Activated T-cell treated with anti-CD3 and anti-CD28 coated beads, Interleukin-2, amount 50 U/mL, for 4 hours (primary cell): ENCODE data around the gene SGK1. TPM values are rescaled to one million over a fixed set of nuclear protein-coding genes. Genes with fewer than 3 reads are reported as not detected.
"Not testable (repeated sequence)": the region's sequence is repeated elsewhere in the genome, so short reads cannot be mapped to it uniquely, and the experiment has no call there.

Experiments
- ATAC-seq, 2 donors: fragments of 200-7000 bp; cut with Tn5 transposase; one replicate each; pipeline ENCODE4 v1.10.0; 2021
- DNase-seq: peaks from one replicate; pipeline ENCODE4 v3.0.0-alpha.2; 2020
- H3K27me3 Mint-ChIP-seq: one replicate; pipeline ENCODE4 v1.8.0; 2021; ENCODE audit warnings: low read depth, mixed read lengths
- H3K36me3 Mint-ChIP-seq: one replicate; pipeline ENCODE4 v1.8.0; 2022; ENCODE audit warnings: mixed read lengths; ENCODE audit not compliant: insufficient read depth
- H3K4me1 Mint-ChIP-seq: one replicate; pipeline ENCODE4 v1.8.0; 2021; ENCODE audit warnings: low read depth, mixed read lengths
- H3K4me3 Mint-ChIP-seq: one replicate; pipeline ENCODE4 v1.8.0; 2021; ENCODE audit warnings: mild to moderate bottlenecking, moderate library complexity, mixed read lengths
- H3K9me3 Mint-ChIP-seq: one replicate; pipeline ENCODE4 v1.8.0; 2021; ENCODE audit warnings: mixed read lengths
- total RNA-seq, 3 donors: library from RNA; stranded (reverse); gene quantifications; one replicate each; pipeline ENCODE4 v1.2.1, GENCODE V29; 2021

The SGK1 gene
- total RNA-seq, 3 donors from 2014 or later, result 26.4 to 40.4 (median 36.9) TPM

- Mint-ChIP-seq H3K27me3 (no peaks in the 10 kb centered on the region), H3K4me3 (no peak overlapping the region), H3K4me1 (peaks cover 6% of the 10 kb centered on the region), H3K36me3 (no peaks in the 10 kb centered on the region), H3K9me3 (no peaks in the 10 kb centered on the region)
- ATAC-seq, result no peak
- no peak for DNase-seq
Measured at GRCh38 chr6:134217798-134218140, 100.1 kb downstream of the SGK1 start.

GRCh38 chr6:134217105-134217797, 100.7 kb downstream of the SGK1 start:
- ATAC-seq (no peak), DNase-seq (no peak)
- H3K36me3 Mint-ChIP-seq, result no peaks in the 10 kb centered on the region
- no peak overlapping the region for H3K4me3 Mint-ChIP-seq
- no peaks in the 10 kb centered on the region for H3K27me3 Mint-ChIP-seq
- H3K9me3 Mint-ChIP-seq, result no peaks in the 10 kb centered on the region
- H3K4me1 Mint-ChIP-seq, result peaks cover 6% of the 10 kb centered on the region

GRCh38 chr6:134216301-134217010, 101.5 kb downstream of the SGK1 start:
- DNase-seq, result no peak
- Mint-ChIP-seq H3K36me3 (no peaks in the 10 kb centered on the region), H3K27me3 (no peaks in the 10 kb centered on the region), H3K4me1 (peaks cover 6% of the 10 kb centered on the region), H3K4me3 (no peak overlapping the region), H3K9me3 (no peaks in the 10 kb centered on the region)
- no peak for ATAC-seq

DNA sequence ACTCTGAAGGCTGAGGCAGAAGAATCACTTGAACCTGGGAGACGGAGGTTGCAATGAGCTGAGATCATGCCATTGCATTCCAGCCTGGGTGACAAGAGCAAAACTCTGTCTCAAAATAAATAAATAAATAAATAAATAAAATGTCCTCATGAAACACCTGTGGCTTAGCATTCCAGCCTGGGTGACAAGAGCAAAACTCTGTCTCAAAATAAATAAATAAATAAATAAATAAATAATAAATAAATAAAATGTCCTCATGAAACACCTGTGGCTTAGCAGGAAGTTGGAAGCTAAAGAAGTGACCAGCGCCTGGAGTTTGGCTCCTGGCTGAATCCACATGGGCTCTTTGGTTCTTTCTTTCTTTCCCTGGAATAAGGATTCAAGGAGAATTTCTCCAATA, 104.5 kb downstream of the SGK1 start:
- not testable (repeated sequence) for DNase-seq, ATAC-seq, H3K4me3 Mint-ChIP-seq, H3K36me3 Mint-ChIP-seq, H3K4me1 Mint-ChIP-seq, H3K27me3 Mint-ChIP-seq, H3K9me3 Mint-ChIP-seq

DNA sequence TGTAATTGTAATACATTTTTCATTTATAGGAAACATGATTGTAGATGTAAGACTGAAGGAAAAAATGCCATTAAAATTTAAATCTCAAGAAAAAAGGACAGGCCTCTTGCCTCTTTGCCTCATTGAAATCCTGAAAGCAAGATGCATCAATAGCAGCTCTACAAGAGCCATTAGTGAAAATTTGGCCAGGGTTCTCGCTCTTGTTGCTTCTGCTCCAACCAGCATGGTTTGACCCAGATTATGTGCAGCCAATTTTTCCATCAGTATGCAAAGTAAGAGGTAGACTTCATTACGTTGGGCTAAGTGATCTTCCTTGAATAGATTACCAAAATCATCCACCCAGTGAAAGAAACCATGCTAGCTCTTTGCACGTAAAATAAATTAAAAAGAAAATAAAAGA, 106.6 kb downstream of the SGK1 start:
- H3K27me3 Mint-ChIP-seq, result no peaks in the 10 kb centered on the region
- no peaks in the 10 kb centered on the region for H3K36me3 Mint-ChIP-seq
- DNase-seq (no peak), ATAC-seq (no peak)
- no peaks in the 10 kb centered on the region for H3K9me3 Mint-ChIP-seq
- H3K4me3 Mint-ChIP-seq, result no peak overlapping the region
- peaks cover 2% of the 10 kb centered on the region for H3K4me1 Mint-ChIP-seq

DNA sequence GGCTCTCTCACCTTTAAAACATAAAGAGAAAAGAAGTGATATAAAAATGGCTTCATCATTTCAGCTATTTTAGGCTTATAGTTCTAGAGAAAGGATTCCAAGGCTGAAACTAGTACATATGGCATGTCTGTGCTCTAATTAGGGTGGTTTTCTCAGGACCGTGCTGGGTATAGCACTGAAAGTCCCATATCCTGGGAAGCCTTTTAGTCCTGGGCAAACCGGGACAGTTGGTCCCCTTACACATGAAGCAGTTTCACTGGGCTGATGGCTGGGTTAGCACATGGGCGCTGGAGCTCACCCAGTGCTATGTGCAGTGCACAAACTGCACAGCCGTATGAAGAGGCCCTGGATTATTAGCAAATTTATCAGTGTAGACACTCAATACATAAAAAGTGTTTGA, 110.5 kb downstream of the SGK1 start:
- Mint-ChIP-seq H3K36me3 (no peaks in the 10 kb centered on the region), H3K27me3 (no peaks in the 10 kb centered on the region), H3K9me3 (peaks cover 8% of the 10 kb centered on the region), H3K4me1 (peaks cover 3% of the 10 kb centered on the region), H3K4me3 (no peak overlapping the region)
- no peak for DNase-seq
- no peak for ATAC-seq

GRCh38 chr6:134205366-134205765, 112.5 kb downstream of the SGK1 start:
- Mint-ChIP-seq H3K4me3 (no peak overlapping the region), H3K36me3 (no peaks in the 10 kb centered on the region), H3K27me3 (no peaks in the 10 kb centered on the region), H3K4me1 (peaks cover 3% of the 10 kb centered on the region), H3K9me3 (peaks cover 8% of the 10 kb centered on the region)
- no peak for ATAC-seq
- no peak for DNase-seq

- not testable (repeated sequence) for H3K27me3 Mint-ChIP-seq, ATAC-seq
Measured at GRCh38 chr6:134204759-134205158, 113.2 kb downstream of the SGK1 start.

GRCh38 chr6:134204031-134204430, 113.9 kb downstream of the SGK1 start:
- H3K9me3 Mint-ChIP-seq, result peaks cover 8% of the 10 kb centered on the region
- ATAC-seq (no peak), DNase-seq (no peak)
- no peaks in the 10 kb centered on the region for H3K27me3 Mint-ChIP-seq
- H3K4me1 Mint-ChIP-seq, result peaks cover 3% of the 10 kb centered on the region
- H3K4me3 Mint-ChIP-seq, result no peak overlapping the region
- no peaks in the 10 kb centered on the region for H3K36me3 Mint-ChIP-seq

More at GRCh38 chr6:134204759-134205158, 113.2 kb downstream of the SGK1 start:
- DNase-seq, H3K9me3 Mint-ChIP-seq, H3K4me3 Mint-ChIP-seq, H3K36me3 Mint-ChIP-seq, H3K4me1 Mint-ChIP-seq: not testable (repeated sequence)

DNA sequence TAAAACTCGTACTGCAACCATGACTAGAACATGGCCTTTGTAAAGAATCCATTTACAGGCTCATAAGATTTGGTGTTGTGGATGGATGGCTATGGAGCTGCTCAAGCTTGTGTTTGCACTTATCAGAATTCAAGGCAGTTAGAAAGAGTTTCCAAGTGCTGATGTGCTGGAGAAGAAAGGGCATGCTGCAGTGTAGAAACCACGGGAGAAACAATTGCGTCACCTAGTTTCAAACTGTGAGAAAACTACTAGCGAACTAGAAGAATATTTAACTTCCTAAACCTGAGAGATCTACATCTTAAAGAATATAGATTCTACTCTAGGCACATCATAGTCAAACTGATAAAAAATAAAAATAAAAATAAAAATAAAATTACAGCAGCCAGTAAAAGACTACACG, 116.2 kb downstream of the SGK1 start:
- no peaks in the 10 kb centered on the region for H3K27me3 Mint-ChIP-seq
- peaks cover 8% of the 10 kb centered on the region for H3K9me3 Mint-ChIP-seq
- ATAC-seq (no peak), DNase-seq (no peak)
- no peak overlapping the region for H3K4me3 Mint-ChIP-seq
- peaks cover 3% of the 10 kb centered on the region for H3K4me1 Mint-ChIP-seq
- H3K36me3 Mint-ChIP-seq, result no peaks in the 10 kb centered on the region

DNA sequence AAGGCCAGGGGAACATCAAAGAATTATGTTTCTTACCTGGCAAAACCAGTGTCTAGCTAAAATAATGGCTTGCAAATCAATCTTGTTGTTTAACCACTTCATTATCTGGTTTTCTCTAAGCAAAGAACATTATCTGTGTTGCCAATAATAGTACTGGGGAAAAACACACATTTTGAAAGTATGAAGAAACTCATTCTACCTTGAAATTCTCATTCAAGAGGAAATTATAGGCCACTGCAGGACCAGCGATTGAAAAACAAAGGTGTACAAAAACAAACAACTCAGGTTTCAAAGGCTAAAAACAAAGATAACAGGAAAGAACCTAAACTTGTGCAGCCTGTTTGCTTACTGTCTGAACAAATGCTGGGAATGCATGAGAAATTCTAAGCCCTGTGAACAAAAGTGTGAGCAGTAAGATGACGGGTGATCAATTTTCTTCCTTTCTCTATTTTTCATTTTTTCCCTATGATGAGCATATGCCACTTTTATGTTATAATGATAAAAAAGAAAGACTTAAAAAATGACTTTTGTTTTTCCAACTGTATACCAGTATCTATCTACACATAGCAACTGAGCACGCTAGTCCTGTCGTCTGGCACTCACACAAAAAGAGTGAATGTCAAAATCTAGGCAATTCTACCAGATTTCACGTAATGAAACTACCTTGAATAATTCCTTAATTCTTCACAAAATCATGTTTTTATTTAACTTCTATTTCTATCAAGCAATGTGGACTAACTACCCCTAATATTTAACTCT, 117.9 kb downstream of the SGK1 start:
- DNase-seq (no peak), ATAC-seq (no peak)
- Mint-ChIP-seq H3K36me3 (no peaks in the 10 kb centered on the region), H3K4me1 (peaks cover 6% of the 10 kb centered on the region), H3K27me3 (no peaks in the 10 kb centered on the region), H3K9me3 (peaks cover 8% of the 10 kb centered on the region), H3K4me3 (no peak overlapping the region)

DNA sequence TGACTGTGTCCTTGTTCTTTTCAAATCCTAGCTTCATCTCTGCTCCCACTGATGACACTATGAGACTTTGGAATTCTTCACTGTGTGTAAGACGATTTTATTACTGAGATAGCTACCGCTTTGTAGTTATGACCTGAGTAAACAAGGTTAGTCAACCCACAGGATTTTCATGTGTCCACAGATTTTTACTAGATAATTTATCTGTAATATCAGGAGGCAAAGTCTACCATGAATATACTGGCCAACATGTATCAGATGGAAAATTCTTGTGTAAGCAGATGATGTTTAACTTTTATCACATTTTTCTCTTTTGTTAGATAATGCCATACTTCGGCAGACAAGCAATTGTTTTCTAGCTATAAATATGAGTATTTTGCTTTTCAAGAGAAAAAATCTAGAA, 119.8 kb downstream of the SGK1 start:
- ATAC-seq, result no peak
- Mint-ChIP-seq H3K9me3 (no peaks in the 10 kb centered on the region), H3K27me3 (no peaks in the 10 kb centered on the region), H3K36me3 (no peaks in the 10 kb centered on the region), H3K4me3 (no peak overlapping the region), H3K4me1 (peaks cover 7% of the 10 kb centered on the region)
- DNase-seq, result no peak

- not testable (repeated sequence) for ATAC-seq, H3K36me3 Mint-ChIP-seq, H3K4me3 Mint-ChIP-seq, H3K4me1 Mint-ChIP-seq, H3K27me3 Mint-ChIP-seq, H3K9me3 Mint-ChIP-seq, DNase-seq
Measured at GRCh38 chr6:134197685-134198084, 120.2 kb downstream of the SGK1 start.

DNA sequence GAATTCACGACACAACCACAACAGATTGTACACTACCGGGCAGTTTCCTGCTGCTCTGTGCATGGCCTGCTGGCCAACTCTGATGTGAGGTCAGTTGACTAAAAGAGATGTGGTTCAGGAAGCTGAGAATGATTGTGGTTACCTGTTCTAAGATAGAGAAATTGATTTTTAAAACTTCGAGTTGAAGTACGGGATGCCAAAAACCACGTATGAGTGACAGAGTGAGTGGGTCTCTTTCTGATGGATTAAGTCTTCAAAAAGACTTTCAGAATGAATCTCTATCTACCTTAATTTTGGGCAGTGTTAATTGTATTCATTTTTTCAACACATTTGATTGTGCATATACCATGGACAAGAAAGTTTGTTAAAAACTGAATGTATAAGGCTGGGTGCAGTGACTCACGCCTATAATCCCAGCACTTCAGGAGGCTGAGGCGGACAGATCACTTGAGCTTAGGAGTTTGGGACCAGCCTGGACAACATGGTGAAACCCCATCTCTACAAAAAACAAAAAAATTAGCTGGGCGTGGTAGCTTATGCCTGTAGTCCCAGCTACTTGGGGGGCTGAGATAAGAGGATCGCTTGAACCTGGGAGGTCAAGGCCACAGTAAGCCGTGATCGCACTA, 121.2 kb downstream of the SGK1 start:
- Mint-ChIP-seq H3K4me1 (peaks cover 7% of the 10 kb centered on the region), H3K9me3 (no peaks in the 10 kb centered on the region), H3K36me3 (no peaks in the 10 kb centered on the region), H3K27me3 (no peaks in the 10 kb centered on the region), H3K4me3 (no peak overlapping the region)
- no peak for ATAC-seq
- no peak for DNase-seq
